Tibial artery (tissue), 4 donors: ENCODE measurements around the gene KLHL22.
"Not testable (repeated sequence)": the region's sequence is repeated elsewhere in the genome, so short reads cannot be mapped to it uniquely, and the experiment has no call there.

Source experiments
- DNase-seq, 2 donors: peaks; one replicate each; pipeline ENCODE4 v3.0.0-alpha.2; 2019
- H3K27ac ChIP-seq, 2 donors: fragments of 200-600 bp; sonication (generic) in 1 of 2; 1 replicate in 1 of 2; 2 replicates in 1 of 2; pipeline ENCODE4 v1.5.1; 2018 to 2019; ENCODE audit warnings: mild to moderate bottlenecking in 1 of 2
- H3K27me3 ChIP-seq, 2 donors: fragments of 200-600 bp; sonication (generic) in 1 of 2; one replicate each; pipeline versions ENCODE4 v1.5.1 to v1.6.0; 2016 to 2019
- H3K36me3 ChIP-seq, 3 donors: fragments of 200-600 bp; sonication (generic) in 2 of 3; one replicate each; pipeline ENCODE4 v1.5.1; 2016 to 2019; ENCODE audit warnings: mild to moderate bottlenecking in 2 of 3
- H3K4me1 ChIP-seq, 4 donors: fragments of 200-600 bp; sonication (generic) in 2 of 4; 1 replicate in 3 of 4; 2 replicates in 1 of 4; pipeline ENCODE4 v1.5.1; 2016 to 2019
- H3K4me3 ChIP-seq, 2 donors: fragments of 200-600 bp; sonication (generic) in 1 of 2; 1 replicate in 1 of 2; 2 replicates in 1 of 2; pipeline ENCODE4 v1.5.1; 2018 to 2019; ENCODE audit warnings: mild to moderate bottlenecking in 2 of 2
- H3K9me3 ChIP-seq, 3 donors: fragments of 200-600 bp; sonication (generic) in 1 of 3; one replicate each; pipeline ENCODE4 v1.5.1; 2016 to 2019
- intact Hi-C: fragments of 100-400 bp; cut with DNase I; formaldehyde crosslinking; loops from one replicate; pipeline ENCODE4 v1.15.0; 2023; ENCODE audit warnings: low total_unique reads
- TF ChIP-seq, protein P1 (sequence below), 2 experiments: fragments of 200-600 bp in 1 of 2; fragments of 450-650 bp in 1 of 2; IDR thresholded peaks; one replicate each; pipeline ENCODE4 v1.5.1; 2017 to 2019; ENCODE audit warnings: antibody characterized with exemption in 2 of 2, mild to moderate bottlenecking in 1 of 2, moderate library complexity in 1 of 2

Gene KLHL22

GRCh38 chr22:20453222-20453621 is 42.4 kb downstream of the KLHL22 start:
- H3K4me1 ChIP-seq: no peaks in the 10 kb centered on the region
- no peak for DNase-seq
- H3K27me3 ChIP-seq: no peaks in the 10 kb centered on the region
- no peak overlapping the region for H3K27ac ChIP-seq
- no peak overlapping the region for H3K4me3 ChIP-seq
- H3K9me3 ChIP-seq: no peaks in the 10 kb centered on the region
- intact Hi-C loops: no loop called here
- TF ChIP-seq, protein P1, sequence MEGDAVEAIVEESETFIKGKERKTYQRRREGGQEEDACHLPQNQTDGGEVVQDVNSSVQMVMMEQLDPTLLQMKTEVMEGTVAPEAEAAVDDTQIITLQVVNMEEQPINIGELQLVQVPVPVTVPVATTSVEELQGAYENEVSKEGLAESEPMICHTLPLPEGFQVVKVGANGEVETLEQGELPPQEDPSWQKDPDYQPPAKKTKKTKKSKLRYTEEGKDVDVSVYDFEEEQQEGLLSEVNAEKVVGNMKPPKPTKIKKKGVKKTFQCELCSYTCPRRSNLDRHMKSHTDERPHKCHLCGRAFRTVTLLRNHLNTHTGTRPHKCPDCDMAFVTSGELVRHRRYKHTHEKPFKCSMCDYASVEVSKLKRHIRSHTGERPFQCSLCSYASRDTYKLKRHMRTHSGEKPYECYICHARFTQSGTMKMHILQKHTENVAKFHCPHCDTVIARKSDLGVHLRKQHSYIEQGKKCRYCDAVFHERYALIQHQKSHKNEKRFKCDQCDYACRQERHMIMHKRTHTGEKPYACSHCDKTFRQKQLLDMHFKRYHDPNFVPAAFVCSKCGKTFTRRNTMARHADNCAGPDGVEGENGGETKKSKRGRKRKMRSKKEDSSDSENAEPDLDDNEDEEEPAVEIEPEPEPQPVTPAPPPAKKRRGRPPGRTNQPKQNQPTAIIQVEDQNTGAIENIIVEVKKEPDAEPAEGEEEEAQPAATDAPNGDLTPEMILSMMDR (IDR thresholded peaks at IDR 0.05): no peak
- H3K36me3 ChIP-seq: peaks cover 0 to 33% (median 7%) of the 10 kb centered on the region in 3 donors

DNA sequence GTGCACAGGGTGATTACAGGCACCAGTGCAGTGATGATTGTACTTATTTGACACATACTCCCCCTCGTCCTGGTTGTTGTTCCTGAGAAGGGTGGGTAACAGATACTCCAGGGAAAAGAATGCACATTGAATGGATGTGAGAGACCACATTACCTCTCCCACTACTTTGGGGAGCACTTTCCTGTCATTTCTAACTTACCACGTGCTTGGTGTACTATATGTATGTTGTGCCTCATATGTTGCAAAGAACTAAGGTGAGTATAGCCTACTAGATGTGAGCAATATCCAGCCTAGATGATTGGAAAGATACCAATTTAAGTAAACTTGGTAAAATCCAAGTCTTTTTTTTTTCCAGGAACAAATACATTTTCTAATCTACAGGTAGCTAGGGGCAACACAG is 43.7 kb downstream of the KLHL22 start:
- DNase-seq: no peak
- TF ChIP-seq, protein P1 (IDR thresholded peaks at IDR 0.05): no peak
- intact Hi-C loops: no loop called here
- Histone ChIP-seq H3K27ac (no peak overlapping the region), H3K4me3 (no peak overlapping the region), H3K36me3 (peaks cover 0 to 23% (median 5%) of the 10 kb centered on the region in 3 donors), H3K4me1 (no peaks in the 10 kb centered on the region), H3K9me3 (no peaks in the 10 kb centered on the region), H3K27me3 (no peaks in the 10 kb centered on the region)

DNA sequence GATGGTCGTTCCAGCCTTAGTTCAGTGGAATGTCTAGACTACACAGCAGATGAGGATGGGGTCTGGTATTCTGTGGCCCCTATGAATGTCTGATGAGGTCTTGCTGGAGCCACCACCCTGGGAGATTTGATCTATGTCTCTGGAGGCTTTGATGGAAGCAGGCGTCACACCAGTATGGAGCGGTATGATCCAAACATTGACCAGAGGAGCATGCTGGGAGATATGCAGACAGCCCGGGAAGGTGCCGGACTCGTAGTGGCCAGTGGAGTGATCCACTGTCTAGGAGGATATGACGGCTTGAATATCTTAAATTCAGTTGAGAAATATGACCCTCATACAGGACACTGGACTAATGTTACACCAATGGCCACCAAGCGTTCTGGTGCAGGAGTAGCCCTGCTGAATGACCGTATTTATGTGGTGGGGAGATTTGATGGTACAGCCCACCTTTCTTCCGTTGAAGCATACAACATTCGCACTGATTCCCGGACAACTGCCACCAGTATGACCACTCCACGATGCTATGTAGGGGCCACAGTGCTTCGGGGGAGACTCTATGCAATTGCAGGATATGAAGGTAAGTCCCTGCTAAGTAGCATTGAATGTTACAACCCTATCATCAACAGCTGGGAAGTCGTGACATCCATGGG is 44.3 kb downstream of the KLHL22 start:
- peaks cover 3 to 24% (median 8%) of the 10 kb centered on the region in 3 donors for H3K36me3 ChIP-seq
- DNase-seq, H3K4me3 ChIP-seq, H3K9me3 ChIP-seq, H3K27ac ChIP-seq, intact Hi-C loops, H3K27me3 ChIP-seq, H3K4me1 ChIP-seq: not testable (repeated sequence)

GRCh38 chr22:20450551-20450906 is 45.1 kb downstream of the KLHL22 start:
- Histone ChIP-seq H3K27me3 (no peaks in the 10 kb centered on the region), H3K9me3 (no peaks in the 10 kb centered on the region), H3K4me1 (no peaks in the 10 kb centered on the region), H3K4me3 (no peak overlapping the region), H3K27ac (no peak overlapping the region), H3K36me3 (peaks cover 10 to 31% (median 15%) of the 10 kb centered on the region in 3 donors)
- TF ChIP-seq, protein P1 (IDR thresholded peaks at IDR 0.05): no peak
- DNase-seq: no peak
- intact Hi-C loops: no loop called here

GRCh38 chr22:20449819-20450550 is 45.6 kb downstream of the KLHL22 start:
- no peak for DNase-seq
- no peak overlapping the region for H3K4me3 ChIP-seq
- no peak overlapping the region for H3K27ac ChIP-seq
- intact Hi-C loops: no loop called here
- H3K36me3 ChIP-seq: peaks cover 12 to 36% (median 19%) of the 10 kb centered on the region in 3 donors
- no peaks in the 10 kb centered on the region for H3K4me1 ChIP-seq
- H3K9me3 ChIP-seq: no peaks in the 10 kb centered on the region
- no peaks in the 10 kb centered on the region for H3K27me3 ChIP-seq
- TF ChIP-seq, protein P1 (IDR thresholded peaks at IDR 0.05): no peak

- Histone ChIP-seq H3K27ac (no peak overlapping the region), H3K4me1 (no peaks in the 10 kb centered on the region), H3K27me3 (no peaks in the 10 kb centered on the region), H3K9me3 (no peaks in the 10 kb centered on the region), H3K36me3 (peaks cover 15 to 50% (median 25%) of the 10 kb centered on the region in 3 donors), H3K4me3 (no peak overlapping the region)
- TF ChIP-seq, protein P1 (IDR thresholded peaks at IDR 0.05): no peak
- no peak for DNase-seq
- intact Hi-C loops: no loop called here
Measured at GRCh38 chr22:20448630-20449029, 47.0 kb downstream of the KLHL22 start.
